Suppressor macrophage (primary cell): ENCODE measurements around the gene MOB3B.

Experiments
- DNase-seq, 4 experiments: peaks; one replicate each; pipeline ENCODE4 v3.0.0-alpha.2; 2020 to 2022

Gene MOB3B

GRCh38 chr9:27445057-27445595 lies 84.5 kb downstream of the MOB3B start:
- DNase-seq, result no peak

DNA sequence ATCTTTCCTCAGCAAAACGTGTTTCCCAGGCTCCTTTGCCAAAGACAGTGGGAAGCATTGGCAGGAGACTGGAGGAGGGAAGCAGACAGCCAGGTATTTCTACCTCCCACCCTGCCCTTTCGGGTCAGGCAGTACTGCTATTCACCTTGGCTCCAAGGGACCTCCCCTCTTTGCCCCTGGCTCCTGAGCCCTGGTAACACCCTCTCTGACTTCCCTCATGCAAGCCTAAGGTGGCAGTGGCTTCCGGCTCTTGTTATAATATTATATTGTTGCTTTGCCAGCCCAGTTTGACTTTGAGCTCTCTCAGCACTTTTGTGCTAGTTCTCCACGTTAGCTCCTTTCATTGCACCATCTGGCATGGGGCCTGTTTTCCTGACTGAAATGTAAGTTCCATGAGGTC lies 87.2 kb downstream of the MOB3B start:
- DNase-seq, result no peak

DNA sequence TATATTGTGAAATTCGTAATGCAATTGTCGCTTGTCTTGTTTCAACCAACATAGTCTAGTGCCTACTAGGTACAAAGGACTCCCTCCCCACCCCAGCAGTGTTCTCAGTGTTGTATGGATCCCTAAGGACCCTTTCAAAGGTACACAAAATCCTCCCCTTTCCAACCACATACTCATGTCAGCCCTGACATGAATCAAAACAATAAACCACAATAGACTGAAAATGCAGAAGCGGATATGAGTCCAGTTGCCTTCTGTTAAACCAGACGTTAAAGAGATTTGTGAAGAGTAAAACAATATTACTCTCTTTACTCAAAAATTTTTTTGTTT lies 87.9 kb downstream of the MOB3B start:
- DNase-seq, result no peak

DNA sequence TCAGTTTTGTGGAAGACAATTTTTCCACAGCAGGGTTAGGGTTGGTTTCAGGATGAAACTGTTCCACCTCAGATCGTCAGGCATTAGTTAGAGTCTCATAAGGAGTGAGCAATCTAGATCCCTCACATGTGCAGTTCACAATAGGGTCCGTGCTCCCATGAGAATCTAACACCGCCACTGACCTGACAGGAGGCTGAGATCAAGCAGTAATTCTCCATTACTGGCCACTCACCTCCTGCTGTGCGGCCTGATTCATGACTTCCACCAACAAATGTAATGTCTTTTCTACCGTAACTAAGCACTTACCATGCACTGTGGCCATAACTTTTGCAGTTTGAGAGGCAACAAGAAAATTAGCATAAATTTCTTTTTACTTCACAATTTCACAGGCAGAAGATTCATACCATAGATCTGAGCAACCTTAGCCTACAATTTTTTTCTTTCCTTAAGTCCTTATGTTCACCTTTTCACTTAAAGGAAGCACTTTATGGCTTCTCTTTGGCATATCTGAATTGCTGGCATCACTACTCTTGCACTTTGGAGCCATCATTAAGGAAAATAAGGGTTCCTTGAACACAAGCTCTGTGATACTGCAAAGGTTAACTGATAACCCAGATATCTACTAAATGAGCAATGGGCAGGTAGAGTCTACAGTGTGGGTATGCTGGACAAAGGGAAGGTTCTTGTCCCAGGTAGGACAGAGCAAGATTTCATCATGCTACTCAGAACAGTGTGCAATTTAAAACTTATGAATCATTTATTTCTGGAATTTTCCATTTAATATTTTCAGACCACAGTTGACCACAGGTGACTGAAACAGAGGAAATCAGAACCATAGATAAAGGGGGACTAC lies 88.5 kb downstream of the MOB3B start:
- DNase-seq, result no peak

DNA sequence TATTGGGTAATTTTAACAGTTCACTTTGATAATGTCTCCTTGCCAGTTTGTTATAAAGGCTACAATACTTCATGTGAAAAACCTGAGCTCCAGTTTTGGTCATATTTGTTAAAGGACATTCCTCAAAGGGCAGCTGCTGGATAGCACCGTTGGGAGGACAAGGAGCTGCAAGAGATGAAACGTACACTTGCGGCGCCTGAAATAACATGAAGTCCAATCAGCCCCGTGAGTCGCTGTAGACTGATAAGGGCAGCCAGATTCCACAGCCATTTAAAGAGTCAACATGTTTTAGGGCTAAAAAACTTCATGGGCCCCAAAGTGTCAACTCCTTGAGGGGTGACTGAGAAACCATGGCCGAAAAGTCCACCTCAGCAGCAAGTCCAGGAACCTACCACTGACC lies 91.1 kb downstream of the MOB3B start:
- DNase-seq, result no peak

DNA sequence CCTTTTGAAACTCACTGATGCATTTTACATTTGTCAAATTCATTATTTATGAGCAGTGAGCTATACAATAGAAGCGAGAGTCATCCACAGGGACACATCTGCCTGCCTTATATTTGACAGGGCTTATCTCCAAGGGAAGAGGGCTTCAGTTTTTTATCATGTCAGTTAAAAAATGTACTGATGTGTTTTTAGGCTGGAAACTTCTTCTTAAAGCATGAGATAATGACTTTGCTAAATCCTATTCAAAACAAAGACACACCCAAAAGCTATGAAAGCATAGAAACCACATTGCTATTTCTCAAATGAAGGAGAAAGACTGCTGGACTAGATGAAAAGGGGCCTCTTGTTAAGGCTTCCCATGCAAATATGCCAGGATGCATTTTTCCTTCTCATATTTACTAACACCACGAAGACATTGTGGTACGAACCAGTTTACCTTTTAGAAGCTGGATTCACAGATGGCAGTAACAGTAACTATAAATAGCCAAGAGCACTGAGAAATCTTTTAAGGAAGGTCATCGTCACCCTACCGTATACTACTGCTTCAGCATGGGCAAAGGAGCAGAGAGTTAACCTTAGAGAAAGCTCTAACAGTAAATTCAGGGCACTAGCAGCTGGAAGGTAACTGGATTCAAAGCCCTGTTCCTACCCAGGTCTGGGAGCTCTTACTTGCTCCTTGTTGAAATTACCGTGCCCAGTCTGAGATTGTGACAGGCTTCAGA lies 91.8 kb downstream of the MOB3B start:
- peak in 1 of 4 experiments; percentile 11 for DNase-seq

DNA sequence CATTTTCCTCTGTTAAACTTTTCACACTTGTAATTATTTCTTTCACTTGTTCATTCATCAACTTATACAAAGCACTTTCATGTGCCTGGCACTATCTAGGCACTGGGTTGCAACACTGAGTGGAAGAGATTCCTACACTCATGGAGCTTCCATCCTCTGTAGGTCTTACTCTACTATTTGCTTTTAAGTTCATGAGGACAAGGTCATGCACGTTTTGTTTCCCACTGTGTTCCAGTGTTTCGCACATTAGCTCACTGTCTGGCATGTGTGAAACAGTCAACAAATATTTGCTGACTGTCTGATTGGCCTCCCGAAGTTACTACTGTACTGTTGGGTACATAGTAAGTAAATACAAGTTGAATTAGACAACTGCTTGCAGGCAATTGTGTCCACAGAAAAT lies 93.4 kb downstream of the MOB3B start:
- no peak for DNase-seq

DNA sequence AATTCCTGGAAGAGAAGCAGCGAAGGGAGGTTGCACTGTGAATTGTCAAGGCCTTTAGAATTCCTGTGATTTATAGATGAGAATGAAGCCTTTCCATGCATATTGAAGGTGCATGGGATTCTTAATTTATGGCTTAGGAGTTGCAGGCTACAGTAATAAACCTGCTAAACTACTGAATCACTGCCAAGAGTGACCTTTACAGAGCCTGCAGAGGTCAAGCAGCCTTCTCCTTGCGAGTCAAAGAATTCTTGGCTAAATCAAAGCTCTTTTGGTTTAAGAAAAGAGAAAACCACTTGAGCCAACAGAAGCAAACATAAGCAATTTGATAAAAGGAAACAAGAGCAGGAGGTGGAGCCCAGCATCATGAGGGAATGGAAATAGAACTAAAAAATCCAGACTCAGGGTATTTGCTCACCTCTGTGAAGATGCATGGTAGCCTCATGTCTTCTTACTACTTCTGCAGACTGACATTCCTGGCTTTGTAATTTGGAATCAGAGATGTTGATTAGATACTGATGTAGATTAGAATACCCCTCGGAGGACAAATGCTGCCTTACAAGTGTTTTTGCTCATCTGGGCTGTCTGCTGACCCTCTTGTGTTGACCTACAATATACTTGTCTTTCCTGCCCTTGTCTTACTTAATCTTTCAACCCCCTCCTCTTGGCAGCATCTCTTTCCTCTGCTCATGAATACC lies 95.8 kb downstream of the MOB3B start:
- DNase-seq, result no peak

DNA sequence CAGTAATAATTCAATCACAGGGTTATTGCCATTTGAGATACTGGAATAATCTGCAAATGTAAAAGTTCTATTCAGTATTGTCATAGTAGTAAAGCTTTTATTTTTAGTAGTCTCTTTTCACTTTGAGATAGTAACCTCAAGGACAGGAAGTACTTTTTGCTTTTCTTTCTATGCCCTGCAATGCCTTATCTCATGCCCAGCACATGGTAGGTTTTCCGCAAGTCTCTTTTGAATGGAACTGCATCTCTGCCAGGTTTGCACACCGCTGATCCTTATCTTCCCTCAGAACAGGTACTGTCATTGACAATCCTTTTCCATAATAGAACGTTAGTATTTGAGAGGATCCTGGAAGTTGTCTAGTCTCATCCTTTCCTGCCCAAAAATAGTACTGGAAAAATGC lies 97.3 kb downstream of the MOB3B start:
- DNase-seq, result no peak

DNA sequence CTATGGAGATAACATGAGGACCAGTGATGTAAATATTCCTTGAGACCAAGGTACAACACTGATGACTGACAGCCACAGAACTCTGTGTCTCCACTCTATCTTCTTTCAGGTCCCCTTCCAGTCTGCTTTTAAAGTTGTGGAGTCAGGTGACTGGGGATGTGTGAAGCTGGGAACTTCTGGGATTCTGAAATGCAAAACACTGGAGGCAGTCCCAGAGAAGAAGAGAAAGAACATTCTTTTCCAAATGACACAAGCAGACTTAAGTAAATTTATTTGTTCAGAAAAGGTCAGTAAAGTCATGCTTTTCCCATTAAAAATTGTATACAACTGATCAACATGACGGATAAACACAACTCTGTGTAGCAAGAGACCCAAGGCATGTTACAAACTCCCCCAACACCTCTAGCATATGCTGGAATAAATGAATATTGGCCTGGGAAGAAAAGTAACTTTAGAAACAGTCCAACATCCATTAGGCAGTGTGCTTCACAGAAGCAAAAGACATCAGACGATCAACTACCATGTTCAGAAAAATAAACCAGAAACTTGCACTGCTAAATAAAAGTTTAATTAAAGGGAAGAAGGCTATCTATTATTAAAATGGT lies 98.0 kb downstream of the MOB3B start:
- no peak for DNase-seq

- no peak for DNase-seq
Measured at GRCh38 chr9:27430750-27431535, 98.7 kb downstream of the MOB3B start.

GRCh38 chr9:27429917-27430316 lies 99.7 kb downstream of the MOB3B start:
- no peak for DNase-seq

DNA sequence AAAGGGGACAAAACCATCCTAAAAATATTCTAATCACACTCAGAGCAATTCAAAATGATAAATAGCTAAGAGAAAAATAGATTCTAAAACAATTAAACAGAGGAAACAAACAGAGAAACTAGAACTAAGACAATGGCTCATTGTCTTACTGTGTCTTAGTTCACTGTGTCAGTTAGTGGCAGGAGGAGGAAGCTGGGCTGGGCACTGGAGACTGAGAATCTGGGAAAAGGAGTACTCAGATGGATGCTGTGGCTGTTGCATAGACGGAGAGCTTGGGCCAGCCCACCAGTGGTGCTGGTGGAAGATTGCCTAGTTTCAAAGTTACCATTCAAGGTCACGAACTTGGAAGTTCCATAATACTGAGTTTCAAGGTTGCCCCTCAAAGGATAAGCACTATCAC lies 100.2 kb downstream of the MOB3B start:
- no peak for DNase-seq

- DNase-seq, result no peak
Measured at GRCh38 chr9:27428551-27428950, 101.1 kb downstream of the MOB3B start.

GRCh38 chr9:27427272-27427643 lies 102.4 kb downstream of the MOB3B start:
- no peak for DNase-seq

- DNase-seq, result peak in 2 of 4 experiments; percentile 28 to 36
Measured at GRCh38 chr9:27426511-27427271, 102.9 kb downstream of the MOB3B start.

- DNase-seq, result no peak
Measured at GRCh38 chr9:27425827-27426510, 103.6 kb downstream of the MOB3B start.

GRCh38 chr9:27423915-27424710 lies 105.5 kb downstream of the MOB3B start:
- DNase-seq, result no peak

DNA sequence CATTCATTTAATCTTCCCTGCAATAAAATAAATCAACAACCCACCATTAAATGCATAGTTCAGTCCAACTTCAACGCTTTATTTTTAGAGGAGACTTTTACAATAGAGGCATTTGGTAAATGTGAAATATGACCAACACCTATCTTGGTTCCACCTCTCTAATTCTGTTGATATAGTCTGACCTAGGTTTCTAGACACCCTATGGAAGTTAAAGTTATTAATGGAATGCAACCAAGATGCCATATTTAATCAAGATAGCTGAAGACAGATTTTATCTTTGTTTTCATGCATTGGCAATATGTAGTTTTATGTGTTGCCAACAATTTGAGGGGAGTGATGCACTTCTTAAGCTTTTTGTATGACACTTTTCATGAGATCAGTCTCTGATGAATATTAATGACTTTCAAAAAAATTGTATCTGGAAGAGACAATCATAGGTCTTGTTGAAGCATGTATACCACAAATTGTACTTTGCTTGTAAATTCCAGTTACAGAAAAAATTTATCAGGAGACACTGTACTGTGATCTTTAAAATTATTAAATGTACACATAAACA lies 107.3 kb downstream of the MOB3B start:
- DNase-seq, result no peak

- DNase-seq, result no peak
Measured at GRCh38 chr9:27421577-27421976, 108.0 kb downstream of the MOB3B start.
